ENCODE data around the gene RAB3GAP1. TPM values are rescaled to one million over a fixed set of nuclear protein-coding genes. Genes with fewer than 3 reads are reported as not detected.

RAB3GAP1 gene
- total RNA-seq, 1 donor from 2014 or later = 32.0 TPM

GRCh38 chr2:135168204-135168856 lies 116.2 kb downstream of the RAB3GAP1 start:
- TF ChIP-seq CTCF (conservative IDR thresholded peaks at IDR 0.05) = no peak
- Mint-ChIP-seq H3K4me1 (peaks cover 6% of the 10 kb centered on the region), H3K4me3 (no peak overlapping the region), H3K36me3 (ENCODE audit: low read depth) (peaks cover 41% of the 10 kb centered on the region), H3K9me3 (no peaks in the 10 kb centered on the region), H3K27me3 (ENCODE audit: low read depth) (no peaks in the 10 kb centered on the region), H3K27ac (ENCODE audit: unreplicated experiment) (no peak overlapping the region)
- no peak for DNase-seq (ENCODE audit: low read depth, low spot score)

GRCh38 chr2:135169900-135170753 lies 118.0 kb downstream of the RAB3GAP1 start:
- H3K4me3 Mint-ChIP-seq = no peak overlapping the region
- no peak overlapping the region for H3K27ac Mint-ChIP-seq (ENCODE audit: unreplicated experiment)
- H3K36me3 Mint-ChIP-seq (ENCODE audit: low read depth) = peaks cover 46% of the 10 kb centered on the region
- H3K27me3 Mint-ChIP-seq (ENCODE audit: low read depth) = no peaks in the 10 kb centered on the region
- peaks cover 6% of the 10 kb centered on the region for H3K4me1 Mint-ChIP-seq
- DNase-seq (ENCODE audit: low read depth, low spot score) = no peak
- no peaks in the 10 kb centered on the region for H3K9me3 Mint-ChIP-seq
- no peak for TF ChIP-seq CTCF (conservative IDR thresholded peaks at IDR 0.05)

GRCh38 chr2:135174049-135174809 lies 122.1 kb downstream of the RAB3GAP1 start:
- H3K36me3 Mint-ChIP-seq (ENCODE audit: low read depth) = peaks cover 55% of the 10 kb centered on the region
- peaks cover 6% of the 10 kb centered on the region for H3K4me1 Mint-ChIP-seq
- no peak for TF ChIP-seq CTCF (conservative IDR thresholded peaks at IDR 0.05)
- H3K9me3 Mint-ChIP-seq = peaks cover 11% of the 10 kb centered on the region
- H3K4me3 Mint-ChIP-seq = no peak overlapping the region
- DNase-seq (ENCODE audit: low read depth, low spot score) = no peak
- H3K27me3 Mint-ChIP-seq (ENCODE audit: low read depth) = no peaks in the 10 kb centered on the region
- H3K27ac Mint-ChIP-seq (ENCODE audit: unreplicated experiment) = no peak overlapping the region

GRCh38 chr2:135174810-135175093 lies 122.7 kb downstream of the RAB3GAP1 start:
- TF ChIP-seq CTCF (conservative IDR thresholded peaks at IDR 0.05) = no peak
- Mint-ChIP-seq H3K4me3 (no peak overlapping the region), H3K4me1 (peaks cover 6% of the 10 kb centered on the region), H3K9me3 (peaks cover 11% of the 10 kb centered on the region), H3K27ac (ENCODE audit: unreplicated experiment) (no peak overlapping the region), H3K27me3 (ENCODE audit: low read depth) (no peaks in the 10 kb centered on the region), H3K36me3 (ENCODE audit: low read depth) (peaks cover 53% of the 10 kb centered on the region)
- DNase-seq (ENCODE audit: low read depth, low spot score) = no peak

GRCh38 chr2:135175177-135175576 lies 123.1 kb downstream of the RAB3GAP1 start:
- no peak overlapping the region for H3K4me3 Mint-ChIP-seq
- no peak overlapping the region for H3K27ac Mint-ChIP-seq (ENCODE audit: unreplicated experiment)
- peaks cover 2% of the 10 kb centered on the region for H3K4me1 Mint-ChIP-seq
- peaks cover 53% of the 10 kb centered on the region for H3K36me3 Mint-ChIP-seq (ENCODE audit: low read depth)
- H3K9me3 Mint-ChIP-seq = peaks cover 11% of the 10 kb centered on the region
- no peaks in the 10 kb centered on the region for H3K27me3 Mint-ChIP-seq (ENCODE audit: low read depth)
- DNase-seq (ENCODE audit: low read depth, low spot score) = no peak
- no peak for TF ChIP-seq CTCF (conservative IDR thresholded peaks at IDR 0.05)

All from neural crest cell (in vitro differentiated cells).